IgD-negative memory B cell (primary cell): Measurements from ENCODE around the gene OR5H6. TPM values are rescaled to one million over a fixed set of nuclear protein-coding genes. Genes with fewer than 3 reads are reported as not detected.

Experiments used
- H3K27ac Mint-ChIP-seq, 3 donors: one replicate each; pipeline ENCODE4 v1.8.0; 2020 to 2022; ENCODE audit warnings: mild to moderate bottlenecking in 3 of 3, mixed read lengths in 3 of 3, moderate library complexity in 1 of 3
- H3K27me3 Mint-ChIP-seq: one replicate; pipeline ENCODE4 v1.8.0; 2021; ENCODE audit warnings: mixed read lengths
- H3K36me3 Mint-ChIP-seq: one replicate; pipeline ENCODE4 v1.8.0; 2020; ENCODE audit warnings: mild to moderate bottlenecking, mixed read lengths
- H3K4me1 Mint-ChIP-seq, 3 donors: one replicate each; pipeline ENCODE4 v1.8.0; 2020 to 2022; ENCODE audit warnings: mixed read lengths in 3 of 3, mild to moderate bottlenecking in 1 of 3
- H3K4me3 Mint-ChIP-seq, 4 donors: one replicate each; pipeline ENCODE4 v1.8.0; 2020 to 2022; ENCODE audit warnings: mild to moderate bottlenecking in 4 of 4, mixed read lengths in 4 of 4, moderate library complexity in 3 of 4
- H3K9me3 Mint-ChIP-seq, 3 donors: one replicate each; pipeline ENCODE4 v1.8.0; 2020 to 2021; ENCODE audit warnings: mixed read lengths in 3 of 3, mild to moderate bottlenecking in 1 of 3
- polyA plus RNA-seq: library from polyadenylated mRNA; unstranded; fragments of 300-500 nt; fragmentation: Illumina TruSeq; gene quantifications from one replicate; pipeline ENCODE4 v1.2.3, GENCODE V29; 2021

The OR5H6 gene
- polyA plus RNA-seq, 1 donor from 2014 or later = not detected

- peaks cover 4% of the 10 kb centered on the region for H3K36me3 Mint-ChIP-seq
- H3K4me3 Mint-ChIP-seq = no peak overlapping the region
- no peaks in the 10 kb centered on the region for H3K4me1 Mint-ChIP-seq
- no peak overlapping the region for H3K27ac Mint-ChIP-seq
- peaks cover 0 to 6% (median 0%) of the 10 kb centered on the region in 3 donors for H3K9me3 Mint-ChIP-seq
- H3K27me3 Mint-ChIP-seq = peaks cover 5% of the 10 kb centered on the region
Measured at GRCh38 chr3:98290916-98291315, 26.9 kb downstream of the OR5H6 start.

GRCh38 chr3:98291332-98291957, 27.4 kb downstream of the OR5H6 start:
- H3K36me3 Mint-ChIP-seq = peaks cover 4% of the 10 kb centered on the region
- H3K9me3 Mint-ChIP-seq = peaks cover 0 to 6% (median 0%) of the 10 kb centered on the region in 3 donors
- no peak overlapping the region for H3K4me3 Mint-ChIP-seq
- no peak overlapping the region for H3K27ac Mint-ChIP-seq
- H3K27me3 Mint-ChIP-seq = peaks cover 5% of the 10 kb centered on the region
- no peaks in the 10 kb centered on the region for H3K4me1 Mint-ChIP-seq

Other genes with a start within 250 kb of the OR5H6 start
- not detected for gene GABRR3, start 228.9 kb upstream of the OR5H6 start, polyA plus RNA-seq
- gene OR5AC2, start 177.1 kb upstream of the OR5H6 start, polyA plus RNA-seq = not detected
- gene OR5H1, start 133.5 kb upstream of the OR5H6 start, polyA plus RNA-seq = not detected
- gene OR5H14, start 116.8 kb upstream of the OR5H6 start, polyA plus RNA-seq = not detected
- not detected for gene OR5H15, start 97.5 kb upstream of the OR5H6 start, polyA plus RNA-seq
- gene OR5H2, start 18.3 kb downstream of the OR5H6 start, polyA plus RNA-seq = not detected
- not detected for gene OR5K4, start 89.6 kb downstream of the OR5H6 start, polyA plus RNA-seq
- not detected for gene OR5K3, start 126.4 kb downstream of the OR5H6 start, polyA plus RNA-seq
- not detected for gene OR5K1, start 199.0 kb downstream of the OR5H6 start, polyA plus RNA-seq
- not detected for gene OR5K2, start 233.4 kb downstream of the OR5H6 start, polyA plus RNA-seq